ENCODE results near the gene CCDC148.

GRCh38 chr2:158178646-158179045 lies 277.9 kb downstream of the CCDC148 start:
- TF ChIP-seq CTCF (IDR thresholded peaks at IDR 0.05; ENCODE audit: insufficient read depth, low read depth, low read length) (no peak), EZH2 (IDR thresholded peaks at IDR 0.05; ENCODE audit: insufficient read depth, low read length) (no peak)
